IPS-18c (cell line): ENCODE measurements around the gene MLEC.

Source experiments
- H3K4me3 ChIP-seq: 2 replicates; pipeline ENCODE4 v1.7.0; 2013; ENCODE audit warnings: low read depth, mild to moderate bottlenecking, low read length, moderate library complexity; ENCODE audit not compliant: insufficient read depth
- H3K9me3 ChIP-seq: one replicate; pipeline ENCODE4 v1.6.1; 2013; ENCODE audit warnings: mild to moderate bottlenecking, low read length, moderate library complexity; ENCODE audit not compliant: control insufficient read depth, insufficient read depth

The MLEC gene

DNA sequence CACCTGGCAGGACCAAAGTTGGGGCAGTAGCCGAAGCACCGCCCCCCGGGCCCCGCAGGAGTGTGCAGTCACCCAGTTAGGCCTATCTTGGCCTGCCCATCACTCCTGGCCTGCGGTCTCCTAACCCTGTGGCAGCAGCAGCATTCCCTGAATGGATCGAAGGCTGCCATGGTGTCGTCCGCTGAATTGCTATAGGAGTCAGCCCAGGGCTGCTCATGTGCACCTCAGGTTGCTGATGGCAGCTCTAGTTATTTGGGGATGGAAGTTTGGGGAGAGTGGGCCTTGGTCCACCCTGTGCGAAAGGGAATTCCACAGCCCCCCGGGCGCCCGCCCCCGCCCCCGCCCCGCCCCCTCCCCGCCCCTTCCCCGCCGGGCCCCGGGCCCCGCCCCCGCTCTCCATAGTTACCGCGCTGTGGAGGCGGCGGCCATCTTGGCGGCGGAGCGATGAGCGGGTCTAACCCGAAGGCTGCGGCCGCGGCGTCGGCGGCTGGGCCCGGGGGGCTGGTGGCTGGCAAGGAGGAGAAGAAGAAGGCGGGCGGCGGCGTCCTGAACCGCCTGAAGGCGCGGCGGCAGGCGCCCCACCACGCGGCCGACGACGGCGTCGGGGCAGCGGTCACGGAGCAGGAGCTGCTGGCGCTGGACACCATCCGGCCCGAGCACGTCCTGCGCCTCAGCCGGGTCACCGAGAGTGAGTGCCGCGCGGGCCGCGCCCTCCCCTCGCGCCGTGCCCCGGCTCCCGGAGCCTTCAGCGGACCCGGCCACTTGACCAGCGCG, 23.3 kb downstream of the MLEC start, which contains the start of gene UNC119B:
Gene UNC119B (plus strand): TSS at position 428 of the 774 bp plus-strand sequence. CDS start 17 bp downstream, at position 445.
- Histone ChIP-seq H3K9me3 (no peaks in the 10 kb centered on the region), H3K4me3 (peak within 1 kb of the TSS; percentile 89)

- Histone ChIP-seq H3K9me3 (no peaks in the 10 kb centered on the region), H3K4me3 (peak overlapping the region; percentile 89)
These were observed 23.9 kb downstream of the MLEC start for GRCh38 chr12:120710805-120711296.

GRCh38 chr12:120711411-120711810, 24.5 kb downstream of the MLEC start:
- H3K4me3 ChIP-seq: peak overlapping the region; percentile 89
- no peaks in the 10 kb centered on the region for H3K9me3 ChIP-seq

DNA sequence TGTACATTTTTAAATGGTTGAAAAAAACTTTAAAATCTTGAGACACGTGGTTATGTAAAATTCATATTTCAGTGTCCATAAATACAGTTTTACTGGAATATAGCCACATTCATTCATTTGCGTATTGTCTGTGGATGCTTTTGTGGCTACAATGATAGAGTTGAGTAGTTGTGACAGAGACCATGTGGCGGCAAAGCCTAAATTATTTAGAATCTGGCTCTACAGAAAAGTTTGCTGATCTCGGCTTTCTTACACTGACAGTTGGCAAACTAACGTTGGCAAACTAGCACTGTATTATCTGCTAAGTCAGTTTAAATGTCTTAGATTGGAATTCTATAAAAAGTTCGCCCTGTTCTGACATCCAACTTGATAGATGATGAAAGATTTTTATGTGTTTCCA, 25.7 kb downstream of the MLEC start:
- H3K4me3 ChIP-seq: no peak overlapping the region
- H3K9me3 ChIP-seq: no peaks in the 10 kb centered on the region

GRCh38 chr12:120713861-120714482, 27.0 kb downstream of the MLEC start:
- peaks cover 2% of the 10 kb centered on the region for H3K9me3 ChIP-seq
- H3K4me3 ChIP-seq: no peak overlapping the region

DNA sequence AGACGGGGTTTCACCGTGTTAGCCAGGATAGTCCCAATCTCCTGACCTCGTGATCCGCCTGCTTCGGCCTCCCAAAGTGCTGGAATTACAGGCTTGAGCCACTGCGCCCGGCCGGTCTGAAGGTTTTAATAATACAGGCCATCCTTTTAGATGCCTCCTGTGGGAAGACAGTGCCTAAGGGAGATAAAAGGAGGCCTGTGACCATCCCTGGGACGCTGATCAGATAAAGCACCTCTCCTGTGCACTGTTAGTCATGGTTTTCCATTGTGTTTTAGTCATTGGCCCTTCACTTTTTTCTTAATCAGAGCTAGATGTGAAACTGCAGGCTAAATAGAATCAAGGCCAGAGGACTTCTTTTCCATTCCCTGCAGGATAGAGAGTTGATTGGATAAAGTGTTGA, 31.1 kb downstream of the MLEC start:
- H3K9me3 ChIP-seq: peaks cover 2% of the 10 kb centered on the region

GRCh38 chr12:120719072-120719471, 32.1 kb downstream of the MLEC start:
- Histone ChIP-seq H3K9me3 (peaks cover 2% of the 10 kb centered on the region), H3K4me3 (no peak overlapping the region)

More for the DNA sequence above, 31.1 kb downstream of the MLEC start:
- no peak overlapping the region for H3K4me3 ChIP-seq

- no peak overlapping the region for H3K4me3 ChIP-seq
- peaks cover 2% of the 10 kb centered on the region for H3K9me3 ChIP-seq
These were observed 32.7 kb downstream of the MLEC start for GRCh38 chr12:120719496-120720233.

DNA sequence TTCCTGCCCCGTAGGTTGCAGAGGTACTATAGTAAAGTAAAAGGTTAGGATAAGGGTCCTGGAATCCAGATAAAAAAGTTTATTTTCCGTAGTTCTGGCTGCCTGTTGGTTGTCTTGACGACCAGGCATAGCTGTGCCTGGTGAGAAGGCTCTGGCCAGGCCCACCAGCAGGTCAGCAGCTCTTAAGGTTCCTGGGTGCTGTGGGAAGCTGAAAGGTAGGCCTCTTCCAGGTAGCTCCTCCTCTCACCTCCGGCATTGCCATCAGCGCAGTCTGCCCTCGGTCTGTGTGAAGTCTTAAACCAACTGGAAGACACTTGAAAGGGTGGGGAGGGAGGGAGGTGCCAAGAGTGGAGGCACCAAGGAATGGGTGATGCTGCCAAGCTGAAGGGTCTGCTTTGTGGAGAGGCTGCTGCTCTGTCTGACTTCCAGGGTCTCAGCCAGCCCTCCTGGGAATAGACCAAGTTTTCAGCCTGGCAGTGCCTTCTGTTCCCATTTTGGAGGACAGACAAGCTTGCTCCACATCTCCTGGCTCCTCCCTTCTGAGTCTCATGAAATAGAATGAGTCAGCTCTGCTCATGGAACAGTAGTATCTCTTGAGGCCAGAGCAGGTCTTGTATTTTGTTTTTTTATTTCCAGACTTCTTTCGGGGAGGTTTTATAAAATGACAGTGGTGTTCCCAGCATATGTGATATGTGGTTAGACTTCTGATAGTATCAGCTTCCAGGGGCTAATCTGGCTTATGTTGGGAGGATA, 33.5 kb downstream of the MLEC start:
- no peak overlapping the region for H3K4me3 ChIP-seq
- peaks cover 2% of the 10 kb centered on the region for H3K9me3 ChIP-seq

- peaks cover 2% of the 10 kb centered on the region for H3K9me3 ChIP-seq
- H3K4me3 ChIP-seq: no peak overlapping the region
These were observed 34.2 kb downstream of the MLEC start for GRCh38 chr12:120720987-120721801.

GRCh38 chr12:120721866-120722265, 34.9 kb downstream of the MLEC start:
- Histone ChIP-seq H3K9me3 (peaks cover 2% of the 10 kb centered on the region), H3K4me3 (no peak overlapping the region)

DNA sequence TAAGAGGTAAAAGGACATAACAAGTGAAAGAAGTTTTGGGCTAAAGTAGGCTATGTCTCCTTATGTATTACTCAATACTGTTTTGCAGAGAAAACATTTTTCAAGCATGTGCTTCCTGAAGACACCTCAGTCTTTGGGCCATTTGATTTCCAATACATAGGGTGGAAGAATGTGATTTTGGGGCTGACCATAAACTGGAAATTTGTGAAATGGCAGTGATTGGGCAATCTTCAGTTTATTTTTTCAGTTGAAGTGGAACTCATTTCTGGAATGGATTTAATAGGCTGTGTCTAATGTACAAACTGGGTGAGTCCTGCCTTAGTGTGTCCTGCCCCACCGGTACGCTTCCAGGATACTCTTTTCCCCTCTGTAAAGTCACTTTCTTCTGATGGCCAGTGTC, 35.8 kb downstream of the MLEC start:
- H3K4me3 ChIP-seq: no peak overlapping the region

GRCh38 chr12:120724720-120725119, 37.8 kb downstream of the MLEC start:
- Histone ChIP-seq H3K4me3 (peak overlapping the region; percentile 74; the same call in 1 of the 2 replicates), H3K9me3 (no peaks in the 10 kb centered on the region)

More for the DNA sequence above, 35.8 kb downstream of the MLEC start:
- H3K9me3 ChIP-seq: peaks cover 2% of the 10 kb centered on the region

DNA sequence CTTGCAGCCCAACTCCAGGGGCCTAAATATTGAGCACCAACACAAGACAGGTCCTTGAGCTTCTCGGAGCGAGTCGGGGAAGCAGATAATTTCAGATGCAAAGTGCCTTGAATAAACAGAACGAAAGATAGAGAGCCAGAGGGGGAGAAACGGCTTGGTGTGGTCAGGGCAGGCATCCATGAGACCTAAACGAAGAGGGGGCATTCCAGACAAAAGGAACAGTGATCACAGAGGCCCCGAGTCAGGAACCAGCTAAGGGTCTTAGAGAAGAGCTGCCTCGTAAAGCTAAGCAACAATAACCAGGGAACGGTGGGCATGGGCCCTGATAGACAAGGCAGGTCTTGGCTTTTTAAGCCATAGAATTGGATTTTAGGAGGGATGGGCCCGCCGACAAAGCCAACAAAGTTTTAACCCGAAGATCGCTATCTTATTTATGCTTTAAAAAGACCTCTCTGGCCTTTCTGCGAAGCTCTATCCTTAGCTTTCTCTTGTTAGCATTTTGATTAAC, 38.3 kb downstream of the MLEC start:
- H3K4me3 ChIP-seq: peak overlapping the region; percentile 74
- no peaks in the 10 kb centered on the region for H3K9me3 ChIP-seq

- Histone ChIP-seq H3K4me3 (peak within 1 kb of the TSS; percentile 74), H3K9me3 (no peaks in the 10 kb centered on the region)
These were observed 38.9 kb downstream of the MLEC start, which contains the start of gene ACADS for GRCh38 chr12:120725659-120726509. ACADS (plus strand) TSS chr12:120725826; CDS start chr12:120725886, 60 bp downstream.
